Keratinocyte (primary cell): ENCODE results near the gene CCDC63. TPM values are rescaled to one million over a fixed set of nuclear protein-coding genes. Genes with fewer than 3 reads are reported as not detected.

Experiments
- DNase-seq: peaks from one replicate; pipeline ENCODE4 v3.0.0-alpha.2; 2011; ENCODE audit warnings: low read depth, missing footprints, low spot score
- FAIRE-seq: peaks from 2 replicates; lab custom pipeline; 2011; peaks lifted over from hg19 to GRCh38; lab: Jason Lieb, UNC
- H2AFZ ChIP-seq: 2 replicates; pipeline ENCODE4 v1.6.0; 2012; ENCODE audit warnings: low read length, control low read depth, inconsistent platforms; ENCODE audit not compliant: control insufficient read depth
- H3K27ac ChIP-seq: 2 replicates; pipeline ENCODE4 v1.5.1; 2011; ENCODE audit warnings: low read length; ENCODE audit not compliant: control insufficient read depth, insufficient read depth
- H3K27me3 ChIP-seq: 3 replicates; pipeline ENCODE4 v1.6.0; 2011; ENCODE audit warnings: low read length; ENCODE audit not compliant: control insufficient read depth, insufficient read depth; ENCODE audit errors: extremely low read depth
- H3K36me3 ChIP-seq, 2 experiments: 2 replicates in 1 of 2; 3 replicates in 1 of 2; pipeline ENCODE4 v1.5.1; 2011; ENCODE audit warnings: low read length in 2 of 2, mild to moderate bottlenecking in 1 of 2; ENCODE audit not compliant: control insufficient read depth in 2 of 2, insufficient read depth in 2 of 2; ENCODE audit errors: extremely low read depth in 1 of 2
- H3K4me1 ChIP-seq: 3 replicates; pipeline ENCODE4 v1.5.1; 2011; ENCODE audit warnings: low read length; ENCODE audit not compliant: control insufficient read depth, insufficient read depth; ENCODE audit errors: extremely low read depth
- H3K4me2 ChIP-seq: 3 replicates; pipeline ENCODE4 v1.6.0; 2011; ENCODE audit warnings: low read depth, low read length; ENCODE audit not compliant: control insufficient read depth, insufficient read depth; ENCODE audit errors: extremely low read depth
- H3K4me3 ChIP-seq, 3 experiments: fragments of 200-600 bp in 1 of 3; sonication (generic) in 1 of 3; 2 replicates in 2 of 3; 3 replicates in 1 of 3; pipeline ENCODE4 v1.5.1; 2011 to 2016; ENCODE audit warnings: low read length in 3 of 3, mild to moderate bottlenecking in 3 of 3, control low read depth in 2 of 3, inconsistent platforms in 1 of 3, low read depth in 1 of 3, mixed read lengths in 1 of 3, mixed run types in 1 of 3, moderate library complexity in 1 of 3; ENCODE audit not compliant: control insufficient read depth in 2 of 3, insufficient read depth in 2 of 3; ENCODE audit errors: extremely low read depth in 1 of 3
- H3K79me2 ChIP-seq: 2 replicates; pipeline ENCODE4 v1.6.0; 2012; ENCODE audit warnings: low read length; ENCODE audit not compliant: control insufficient read depth, insufficient read depth
- H3K9ac ChIP-seq: 3 replicates; pipeline ENCODE4 v1.6.0; 2011; ENCODE audit warnings: low read length; ENCODE audit not compliant: control insufficient read depth, insufficient read depth; ENCODE audit errors: extremely low read depth
- H3K9me1 ChIP-seq: 3 replicates; pipeline ENCODE4 v1.6.0; 2011; ENCODE audit warnings: low read length; ENCODE audit not compliant: control insufficient read depth, insufficient read depth; ENCODE audit errors: extremely low read depth
- H3K9me3 ChIP-seq: 2 replicates; pipeline ENCODE4 v1.5.1; 2012; ENCODE audit warnings: low read depth, low read length; ENCODE audit not compliant: control insufficient read depth
- H4K20me1 ChIP-seq: 3 replicates; pipeline ENCODE4 v1.6.0; 2011; ENCODE audit warnings: low read length; ENCODE audit not compliant: control insufficient read depth, insufficient read depth; ENCODE audit errors: extremely low read depth
- EZH2 ChIP-seq: IDR thresholded peaks from one replicate; pipeline ENCODE4 v1.6.1; 2012; ENCODE audit warnings: inconsistent platforms, mild to moderate bottlenecking, low read length, moderate library complexity
- dilution Hi-C: fragments of 300-500 bp; cut with MboI; formaldehyde crosslinking; loops from one replicate; pipeline ENCODE4 v1.7.0; 2020; ENCODE audit warnings: low sequenced_read_pairs; ENCODE audit not compliant: extremely low pct_ligation_motif_present
- polyA plus RNA-seq, 5 experiments: library from polyadenylated mRNA; depleted of rRNA in 3 of 5; stranded (reverse) in 3 of 5; stranded (forward) in 1 of 5; unstranded in 1 of 5; fragments of >200 nt; gene quantifications; 1 replicate in 1 of 5; 2 replicates in 3 of 5; 3 replicates in 1 of 5; pipeline versions ENCODE4 v1.2.1 to v1.2.3, GENCODE V29; 2011 to 2012; ENCODE audit warnings: missing spikeins in 2 of 5, low read depth in 1 of 5, low replicate concordance in 1 of 5
- TF ChIP-seq, protein P1 (sequence below), 3 experiments: IDR thresholded peaks in 1 of 3; conservative IDR thresholded peaks in 1 of 3; optimal IDR thresholded peaks in 1 of 3; 2 replicates in 2 of 3; 3 replicates in 1 of 3; pipeline versions ENCODE3 to v1.5.1; 2011; ENCODE audit warnings: low read length in 3 of 3, mild to moderate bottlenecking in 3 of 3, moderate library complexity in 2 of 3, control low read depth in 1 of 3, inconsistent platforms in 1 of 3; ENCODE audit not compliant: insufficient read depth in 2 of 3; ENCODE audit errors: extremely low read depth in 1 of 3

Gene CCDC63
- polyA plus RNA-seq, 1 donor (not counting 4 experiments of a cell fraction or from before 2014, with no cell fraction given), result not detected

DNA sequence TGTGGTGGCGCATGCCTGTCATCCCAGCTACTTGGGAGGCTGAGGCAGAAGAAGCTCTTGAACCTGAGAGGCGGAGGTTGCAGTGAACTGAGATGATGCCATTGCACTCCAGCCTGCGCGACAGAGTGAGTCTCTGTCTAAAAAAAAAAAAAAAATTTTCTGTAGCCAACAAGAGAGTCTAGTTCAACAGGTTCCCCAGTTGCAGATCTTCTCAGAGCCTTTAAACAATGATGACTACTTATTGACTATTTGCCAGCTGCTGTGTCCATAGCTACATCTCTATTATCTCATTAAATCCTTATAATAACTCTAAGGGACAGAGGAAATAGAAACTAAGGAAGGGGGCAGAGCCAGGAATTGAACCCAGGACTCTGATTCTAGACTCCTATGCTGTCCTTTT lies 88.8 kb downstream of the CCDC63 start:
- no peak overlapping the region for H2AFZ ChIP-seq
- H3K4me1 ChIP-seq, result peaks cover 17% of the 10 kb centered on the region
- H3K79me2 ChIP-seq, result no peaks in the 10 kb centered on the region
- no peak overlapping the region for H3K4me2 ChIP-seq
- no peak for FAIRE-seq
- H3K27ac ChIP-seq, result no peak overlapping the region
- no peak overlapping the region for H3K9ac ChIP-seq
- H3K27me3 ChIP-seq, result no peaks in the 10 kb centered on the region
- DNase-seq, result no peak
- H4K20me1 ChIP-seq, result no peaks in the 10 kb centered on the region
- dilution Hi-C loops, result no loop called here
- no peaks in the 10 kb centered on the region for H3K9me3 ChIP-seq
- no peaks in the 10 kb centered on the region for H3K36me3 ChIP-seq
- H3K4me3 ChIP-seq, result no peak overlapping the region
- no peaks in the 10 kb centered on the region for H3K9me1 ChIP-seq
- TF ChIP-seq, protein P1, sequence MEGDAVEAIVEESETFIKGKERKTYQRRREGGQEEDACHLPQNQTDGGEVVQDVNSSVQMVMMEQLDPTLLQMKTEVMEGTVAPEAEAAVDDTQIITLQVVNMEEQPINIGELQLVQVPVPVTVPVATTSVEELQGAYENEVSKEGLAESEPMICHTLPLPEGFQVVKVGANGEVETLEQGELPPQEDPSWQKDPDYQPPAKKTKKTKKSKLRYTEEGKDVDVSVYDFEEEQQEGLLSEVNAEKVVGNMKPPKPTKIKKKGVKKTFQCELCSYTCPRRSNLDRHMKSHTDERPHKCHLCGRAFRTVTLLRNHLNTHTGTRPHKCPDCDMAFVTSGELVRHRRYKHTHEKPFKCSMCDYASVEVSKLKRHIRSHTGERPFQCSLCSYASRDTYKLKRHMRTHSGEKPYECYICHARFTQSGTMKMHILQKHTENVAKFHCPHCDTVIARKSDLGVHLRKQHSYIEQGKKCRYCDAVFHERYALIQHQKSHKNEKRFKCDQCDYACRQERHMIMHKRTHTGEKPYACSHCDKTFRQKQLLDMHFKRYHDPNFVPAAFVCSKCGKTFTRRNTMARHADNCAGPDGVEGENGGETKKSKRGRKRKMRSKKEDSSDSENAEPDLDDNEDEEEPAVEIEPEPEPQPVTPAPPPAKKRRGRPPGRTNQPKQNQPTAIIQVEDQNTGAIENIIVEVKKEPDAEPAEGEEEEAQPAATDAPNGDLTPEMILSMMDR (optimal IDR thresholded peaks at IDR 0.05 in 1 of 3, IDR thresholded peaks at IDR 0.05 in 1 of 3, conservative IDR thresholded peaks at IDR 0.05 in 1 of 3; ENCODE audit: extremely low read depth in 1 of 3, insufficient read depth in 2 of 3, low read length in 3 of 3), result no peak
- no peak for TF ChIP-seq EZH2

- FAIRE-seq (peak; percentile 44), DNase-seq (no peak)
- Histone ChIP-seq H3K4me1 (peaks cover 17% of the 10 kb centered on the region), H3K4me3 (no peak overlapping the region), H3K36me3 (no peaks in the 10 kb centered on the region), H3K9me3 (no peaks in the 10 kb centered on the region), H3K9ac (no peak overlapping the region), H4K20me1 (no peaks in the 10 kb centered on the region), H3K9me1 (no peaks in the 10 kb centered on the region), H3K27me3 (no peaks in the 10 kb centered on the region), H3K4me2 (no peak overlapping the region), H3K27ac (no peak overlapping the region), H3K79me2 (no peaks in the 10 kb centered on the region), H2AFZ (no peak overlapping the region)
- dilution Hi-C loops, result no loop called here
- TF ChIP-seq EZH2, result no peak
- TF ChIP-seq, protein P1 (optimal IDR thresholded peaks at IDR 0.05 in 1 of 3, IDR thresholded peaks at IDR 0.05 in 1 of 3, conservative IDR thresholded peaks at IDR 0.05 in 1 of 3; ENCODE audit: extremely low read depth in 1 of 3, insufficient read depth in 2 of 3, low read length in 3 of 3), result no peak
Measured at GRCh38 chr12:110936367-110937103, 89.7 kb downstream of the CCDC63 start.
